HUDEP-2 (cell line): ENCODE data around the gene COCH.

Source experiments
- DNase-seq, 76 experiments: peaks; one replicate each; lab custom pipeline; 2025; ENCODE audit not compliant: unreplicated experiment in 76 of 76; lab: John Stamatoyannopoulos, UW

The COCH gene

DNA sequence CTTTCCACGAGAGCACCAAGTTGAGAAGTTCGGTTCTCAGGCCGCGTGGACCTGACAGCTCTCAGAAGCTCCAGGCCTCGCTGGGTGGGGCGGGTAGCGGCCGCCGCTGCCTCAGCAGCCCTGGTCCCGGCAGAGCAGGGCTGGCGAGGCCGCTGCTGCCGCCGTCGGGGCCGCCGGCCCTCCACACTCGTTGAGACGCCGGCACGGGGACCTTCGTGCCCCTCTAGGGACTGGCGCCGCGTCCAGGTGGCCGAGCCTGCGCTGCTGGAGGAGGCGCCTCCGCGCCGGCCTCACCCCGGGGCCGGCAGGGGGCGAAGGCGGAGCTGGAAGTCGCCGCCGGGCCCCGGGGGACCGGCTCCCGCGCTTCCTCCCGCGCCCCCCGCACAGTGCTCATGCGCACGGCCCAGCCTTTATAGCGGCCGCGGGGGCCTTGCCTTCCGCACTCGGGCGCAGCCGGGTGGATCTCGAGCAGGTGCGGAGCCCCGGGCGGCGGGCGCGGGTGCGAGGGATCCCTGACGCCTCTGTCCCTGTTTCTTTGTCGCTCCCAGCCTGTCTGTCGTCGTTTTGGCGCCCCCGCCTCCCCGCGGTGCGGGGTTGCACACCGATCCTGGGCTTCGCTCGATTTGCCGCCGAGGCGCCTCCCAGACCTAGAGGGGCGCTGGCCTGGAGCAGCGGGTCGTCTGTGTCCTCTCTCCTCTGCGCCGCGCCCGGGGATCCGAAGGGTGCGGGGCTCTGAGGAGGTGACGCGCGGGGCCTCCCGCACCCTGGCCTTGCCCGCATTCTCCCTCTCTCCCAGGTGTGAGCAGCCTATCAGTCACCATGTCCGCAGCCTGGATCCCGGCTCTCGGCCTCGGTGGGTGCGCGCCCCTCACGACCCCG is at the start of gene COCH:
Gene COCH (plus strand): TSS at position 440 of the 879 bp plus-strand sequence. CDS start 380 bp downstream, at position 820.
- DNase-seq, result peak in 54 of 76 experiments; percentile 10 to 73 (median 44)

DNA sequence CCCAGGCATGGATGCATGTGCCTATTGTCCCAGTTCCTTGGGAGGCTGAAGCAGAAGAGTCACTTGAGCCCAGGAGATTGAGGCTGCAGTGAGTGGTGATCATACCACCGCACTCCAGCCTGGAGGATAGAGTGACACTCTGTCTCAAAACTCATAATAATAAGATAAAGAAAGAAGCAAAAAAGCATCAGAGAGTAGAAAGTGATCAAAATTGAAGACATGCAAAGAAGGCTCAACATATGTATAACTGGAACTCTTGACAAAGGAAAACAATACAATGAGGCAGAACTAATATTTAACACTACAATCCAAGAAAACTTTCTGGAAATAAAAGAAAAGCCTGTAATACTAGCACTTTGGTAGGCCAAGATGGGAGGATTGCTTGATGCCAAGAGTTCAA is 48.3 kb upstream of the COCH start:
- DNase-seq, result no peak

DNA sequence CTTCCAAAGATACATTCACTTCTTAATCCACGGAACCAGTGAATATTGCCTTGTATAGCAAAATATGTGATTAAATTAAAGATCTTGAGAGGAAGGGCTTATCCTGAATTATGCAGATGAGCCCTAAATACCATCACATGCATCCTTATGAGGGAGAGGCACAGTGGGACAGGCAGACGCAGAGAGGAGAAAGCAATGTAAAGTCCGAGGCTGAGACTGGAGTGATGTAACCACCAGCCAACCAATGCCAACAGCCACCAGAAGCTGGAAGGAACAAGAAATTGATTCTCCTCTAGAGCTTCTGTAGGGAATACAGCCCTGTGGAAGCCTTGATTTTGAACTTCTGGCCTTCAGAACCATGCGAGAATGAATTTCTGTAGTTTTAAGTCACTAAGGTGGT is 44.5 kb upstream of the COCH start:
- DNase-seq, result no peak

DNA sequence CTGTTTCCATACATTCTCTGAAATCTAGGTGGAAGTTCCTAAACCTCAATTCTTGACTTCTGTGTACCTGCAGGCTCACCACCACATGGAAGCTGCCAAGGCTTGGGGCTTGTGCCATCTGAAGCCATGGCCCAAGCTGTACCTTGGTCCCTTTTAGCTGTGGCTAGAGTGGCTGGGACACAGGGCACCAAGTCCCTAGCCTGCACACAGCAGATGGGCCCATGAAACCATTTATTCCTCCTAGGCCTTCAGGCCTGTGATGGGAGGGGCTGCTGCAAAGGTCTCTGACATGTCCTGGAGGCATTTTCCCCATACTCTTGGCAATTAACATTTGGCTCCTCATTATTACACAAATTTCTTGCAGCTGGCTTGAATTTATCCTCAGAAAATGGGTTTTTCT is 40.0 kb upstream of the COCH start:
- DNase-seq, result no peak

DNA sequence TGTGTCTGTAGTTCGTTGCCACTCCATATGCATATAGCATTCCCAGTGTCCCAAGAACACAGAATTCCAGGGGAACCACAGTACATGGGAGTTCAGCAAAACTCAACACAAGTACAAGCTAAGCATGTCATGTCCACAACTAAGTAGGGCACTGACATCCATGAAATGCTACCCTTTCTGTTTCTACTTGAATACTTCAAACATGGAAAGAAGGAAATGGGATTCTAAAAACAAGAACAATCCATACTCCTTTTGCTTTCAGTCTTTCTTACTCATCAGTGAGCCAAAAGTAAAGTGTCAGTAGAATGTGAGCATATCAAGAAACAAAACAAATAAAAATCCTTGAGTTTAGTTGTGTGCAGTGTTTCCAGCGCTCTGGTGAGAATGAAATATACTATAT is 36.0 kb upstream of the COCH start:
- no peak for DNase-seq

DNA sequence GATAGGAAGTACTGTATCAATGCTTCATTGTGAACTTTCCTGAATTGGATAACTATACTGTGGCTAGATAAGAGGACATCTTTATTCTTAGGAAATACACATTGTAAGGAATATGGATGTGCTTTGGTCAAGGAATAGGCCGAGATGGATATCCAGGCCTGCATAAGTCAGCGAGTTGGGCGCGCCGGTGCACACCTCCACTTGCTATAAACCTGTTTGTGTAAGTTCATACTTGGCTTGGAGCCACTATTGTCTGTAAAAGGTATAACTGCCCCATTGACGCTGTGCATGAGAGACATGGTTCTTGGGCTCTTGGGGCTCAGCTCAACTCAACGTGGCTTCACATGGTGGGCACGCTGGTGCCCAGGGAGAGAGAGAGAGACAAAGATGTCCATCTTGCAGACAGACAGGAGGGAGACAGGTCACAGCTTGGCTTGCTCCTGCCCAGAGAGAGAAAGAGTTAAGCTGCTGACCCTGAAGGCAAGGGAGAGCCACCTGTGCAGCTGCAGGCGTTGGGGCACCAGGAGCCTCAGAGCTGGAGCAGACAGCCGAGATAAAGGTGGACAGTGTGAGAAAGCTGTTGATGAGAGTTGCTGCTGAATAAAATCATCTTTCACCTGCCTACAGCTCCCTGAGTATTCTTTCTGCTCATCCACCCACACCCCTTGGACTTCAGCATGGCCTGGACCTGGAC is 34.1 kb upstream of the COCH start:
- DNase-seq, result no peak

DNA sequence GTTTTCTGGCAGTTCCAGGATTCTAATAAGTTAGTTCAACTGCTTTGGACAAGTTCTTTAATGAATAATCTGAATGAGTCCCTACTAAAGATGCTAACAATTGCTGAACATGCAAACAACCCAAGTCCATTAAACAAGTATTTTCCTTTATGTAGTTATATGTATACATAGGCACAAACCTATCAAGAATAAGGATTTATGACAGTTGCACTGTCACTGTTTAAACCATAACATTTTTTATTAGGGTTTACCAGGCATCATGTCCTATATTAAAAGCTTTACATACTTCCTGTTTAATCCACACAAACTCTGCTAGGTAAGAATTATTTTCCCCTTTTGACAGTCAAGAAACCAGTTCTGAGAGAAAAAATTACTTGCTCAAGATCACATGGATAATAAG is 31.9 kb upstream of the COCH start:
- no peak for DNase-seq

DNA sequence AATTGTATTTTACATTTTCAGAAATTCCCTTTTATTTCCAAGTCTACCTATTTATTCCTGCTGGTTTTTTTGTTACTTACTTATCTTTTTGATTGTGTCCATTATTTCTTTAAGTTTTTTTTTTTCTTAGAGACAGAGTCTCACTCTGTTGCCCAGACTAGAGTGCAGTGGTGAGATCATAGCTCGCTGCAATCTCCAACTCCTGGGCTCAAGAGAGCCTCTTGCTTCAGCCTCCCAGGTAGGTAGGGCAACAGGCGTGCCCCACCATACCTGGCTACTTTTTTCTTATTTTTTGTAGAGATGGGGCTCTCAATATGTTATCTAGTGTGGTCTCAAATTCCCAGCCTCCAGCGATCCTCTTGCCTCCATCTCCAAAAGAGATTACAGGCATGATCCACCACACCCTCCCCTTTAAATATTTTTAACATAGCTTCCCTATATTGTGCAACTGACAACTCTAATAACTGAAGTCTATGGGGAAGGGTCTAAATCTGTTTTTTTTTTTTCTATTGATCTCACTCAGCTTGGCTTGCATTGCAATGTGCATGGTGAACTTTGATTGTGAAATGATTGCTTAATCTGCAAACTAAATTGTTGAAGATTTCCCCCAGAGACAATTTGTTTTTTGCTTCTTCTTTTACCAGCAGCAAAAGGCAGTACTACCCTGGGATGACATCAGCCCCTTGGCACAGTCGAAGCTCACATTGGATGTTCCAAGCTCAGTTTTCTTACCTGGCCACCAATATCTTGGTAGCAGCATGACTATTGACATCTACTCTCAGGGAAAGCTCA is 25.7 kb upstream of the COCH start:
- no peak for DNase-seq

DNA sequence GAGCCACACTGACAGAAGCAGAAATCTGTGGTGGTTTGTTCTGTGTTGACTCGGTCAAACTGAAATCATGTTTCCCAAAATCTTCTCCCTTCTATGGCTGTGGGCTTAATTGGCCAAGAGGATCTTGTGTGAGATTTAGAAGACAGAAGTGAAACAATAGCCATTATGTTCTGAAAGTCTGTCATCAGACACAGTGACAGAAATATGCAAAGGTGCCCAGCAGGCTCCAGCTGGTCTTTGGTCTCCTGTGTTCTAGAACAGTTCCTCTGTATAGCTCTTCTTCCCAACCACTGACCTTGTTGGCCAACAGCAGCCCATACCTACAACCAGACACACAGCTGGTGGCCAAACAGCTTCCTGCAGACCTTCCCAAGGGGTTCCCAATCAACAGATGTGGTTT is 25.0 kb upstream of the COCH start:
- DNase-seq, result no peak

DNA sequence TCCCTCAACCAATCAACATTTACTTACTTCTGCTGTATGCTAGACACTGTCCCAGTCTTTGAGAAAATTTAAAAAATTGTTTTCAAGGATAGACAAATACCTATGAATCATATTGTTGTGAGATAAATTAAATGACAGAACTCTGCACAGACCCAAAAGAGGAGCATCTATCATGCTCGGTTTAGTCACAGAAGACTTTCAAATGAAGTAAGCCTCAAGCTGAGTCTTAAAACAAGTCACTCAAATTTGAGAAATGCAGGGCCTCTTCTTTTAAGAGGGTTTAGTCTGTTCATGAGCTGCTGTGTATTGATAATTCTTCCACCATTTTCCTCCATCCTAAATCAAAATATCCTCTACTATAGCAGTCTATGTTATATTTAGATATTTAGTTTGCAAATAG is 24.4 kb upstream of the COCH start:
- DNase-seq, result no peak

DNA sequence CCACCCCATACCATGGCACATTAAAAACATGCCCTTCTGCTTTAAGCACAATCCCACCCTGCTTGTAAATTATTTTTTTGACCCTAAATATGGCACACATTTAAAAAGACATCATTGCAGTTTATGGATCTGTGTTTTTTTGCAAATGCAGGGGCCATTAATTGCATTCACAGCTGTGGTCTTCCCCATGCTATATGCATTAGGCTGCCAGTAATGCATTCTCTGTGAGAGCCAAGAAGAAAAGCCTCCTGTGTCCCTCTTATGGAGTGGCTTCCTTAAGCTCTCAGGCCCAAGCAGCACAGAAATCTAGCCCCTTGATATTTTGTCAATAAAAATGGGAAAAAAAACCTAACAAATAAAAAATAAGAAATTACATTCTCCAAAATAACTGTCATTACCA is 20.4 kb upstream of the COCH start:
- DNase-seq, result no peak

DNA sequence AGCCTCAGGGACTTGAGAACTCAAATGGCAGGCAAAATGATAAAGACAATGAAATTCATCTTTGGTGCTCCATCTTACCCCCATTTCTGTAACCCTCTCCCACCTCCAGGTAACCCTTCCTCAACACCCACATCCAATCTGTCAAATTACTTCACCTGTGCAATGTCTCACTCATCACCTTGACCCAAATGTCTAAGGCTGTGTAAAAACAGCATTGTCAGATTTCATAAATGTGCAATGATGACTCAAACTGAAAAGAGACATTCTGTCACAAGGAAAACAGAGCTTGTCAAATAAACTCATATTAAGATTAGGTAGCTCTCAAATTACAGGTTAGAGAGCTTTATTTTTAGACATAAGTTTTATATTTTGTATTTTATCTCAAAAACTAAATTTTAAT is 19.9 kb upstream of the COCH start:
- DNase-seq, result no peak

DNA sequence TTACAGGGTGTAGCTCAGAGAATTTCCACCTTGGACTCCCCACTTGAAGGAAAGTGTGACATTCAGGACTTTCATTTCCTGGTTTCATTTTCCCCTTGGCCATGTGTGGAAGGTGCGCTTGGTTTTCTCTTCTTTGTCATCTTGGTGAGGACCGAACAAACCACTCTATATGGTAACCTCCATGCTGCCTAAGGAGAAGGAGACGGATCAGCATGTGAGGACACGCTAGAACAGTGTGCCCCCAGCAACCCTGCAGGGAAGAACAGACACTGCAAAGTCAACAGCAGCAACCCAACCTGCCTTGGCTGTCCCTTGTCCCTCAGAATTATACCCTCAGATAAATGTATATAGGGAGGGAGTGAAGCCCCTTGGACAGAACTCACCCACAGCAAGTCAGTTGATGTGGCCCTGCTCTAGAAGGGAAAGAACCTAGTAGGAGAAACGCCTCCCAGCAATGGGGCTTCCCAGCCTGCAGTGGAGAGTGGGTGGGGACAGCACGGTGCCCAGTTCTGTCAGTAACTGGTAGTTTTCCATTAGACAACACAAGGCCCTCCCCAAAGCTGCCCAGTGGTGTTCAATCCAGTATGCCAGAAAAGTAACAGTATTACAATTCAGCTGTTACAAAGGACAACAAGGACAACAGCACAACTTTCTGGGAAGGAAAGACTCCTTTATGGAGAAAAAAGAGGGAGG is 18.9 kb upstream of the COCH start:
- no peak for DNase-seq

DNA sequence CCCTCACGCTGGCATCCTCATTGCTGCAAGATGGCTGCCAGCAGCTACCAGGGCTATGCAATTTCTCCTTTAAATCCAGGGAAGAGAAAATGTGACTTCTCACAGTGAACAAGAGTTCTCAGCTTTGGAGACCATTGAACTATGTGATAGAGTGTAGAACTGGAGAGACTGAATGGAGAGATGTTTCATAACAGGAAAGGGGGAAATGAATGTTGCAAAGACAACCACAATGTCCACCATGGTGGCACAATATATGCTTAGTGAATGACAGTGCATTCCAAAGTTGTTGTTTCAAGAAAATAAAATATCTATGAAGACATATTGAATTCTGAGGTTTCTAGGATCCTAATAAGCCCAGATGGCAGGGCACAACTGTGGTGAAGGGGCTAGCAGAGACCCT is 13.2 kb upstream of the COCH start:
- DNase-seq, result no peak

DNA sequence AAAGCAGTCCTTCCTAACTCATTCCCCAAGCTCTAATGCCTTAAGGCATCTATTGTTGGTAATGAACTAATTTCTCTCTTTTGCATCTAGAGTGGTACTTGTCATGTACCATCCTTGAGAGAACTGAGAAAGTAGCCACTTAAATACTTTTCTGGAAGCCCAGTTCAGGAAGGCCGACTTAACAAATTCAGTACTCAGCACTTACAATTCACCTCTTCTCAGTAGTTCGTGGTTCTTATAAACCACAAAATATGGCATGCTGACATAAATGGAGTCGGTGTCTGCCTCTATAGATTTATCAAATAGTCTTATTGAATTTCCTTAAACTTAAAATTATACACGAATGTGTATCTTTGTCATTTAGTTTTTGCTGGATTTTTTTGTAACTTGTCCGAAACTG is 9.4 kb upstream of the COCH start:
- no peak for DNase-seq

DNA sequence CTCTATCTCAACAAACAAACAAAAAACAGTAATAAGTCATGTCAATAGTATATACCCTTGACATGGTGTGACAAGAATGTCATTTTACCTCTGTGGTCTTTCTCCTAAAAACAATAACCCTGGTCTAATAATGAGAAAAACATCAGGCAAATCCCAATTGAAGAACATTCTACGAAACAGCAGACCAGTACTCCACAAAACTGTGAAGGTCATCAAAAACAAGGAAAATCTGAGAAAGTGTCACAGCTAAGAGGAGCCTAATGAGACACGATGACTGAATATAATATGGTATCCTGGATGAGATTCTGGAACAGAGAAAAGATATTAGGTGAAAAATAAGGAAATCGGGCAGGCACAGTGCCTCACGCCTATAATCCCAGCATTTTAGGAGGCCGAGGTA is 5.6 kb upstream of the COCH start:
- no peak for DNase-seq

DNA sequence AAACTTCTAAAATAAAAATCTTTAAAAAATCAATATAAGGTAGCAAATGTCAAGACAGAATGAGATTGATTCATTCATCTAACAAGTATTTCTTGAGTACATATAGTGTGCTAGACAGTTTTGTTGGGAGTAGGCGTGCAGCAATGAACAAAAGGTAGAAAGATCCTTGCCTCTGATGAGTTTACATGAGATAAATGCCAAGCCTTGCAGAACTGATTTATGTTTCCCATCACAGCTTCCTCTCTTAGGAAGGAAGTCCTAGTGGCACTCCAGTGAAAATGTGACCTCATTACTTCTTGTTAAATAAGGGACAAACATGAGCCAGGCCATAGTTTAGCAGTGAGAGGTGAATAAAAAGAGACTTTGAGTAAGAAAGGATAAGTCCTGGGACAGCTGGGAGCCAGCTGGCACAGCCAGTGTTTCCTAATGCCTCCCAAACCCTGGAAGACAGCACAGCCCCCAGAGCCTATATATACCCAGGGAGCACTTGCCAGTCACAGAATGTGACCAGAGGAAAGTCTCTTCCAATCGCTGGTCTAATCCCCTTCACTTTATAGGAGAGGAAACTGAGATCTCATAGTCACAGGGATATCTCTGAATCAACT is 4.7 kb upstream of the COCH start:
- DNase-seq, result no peak

DNA sequence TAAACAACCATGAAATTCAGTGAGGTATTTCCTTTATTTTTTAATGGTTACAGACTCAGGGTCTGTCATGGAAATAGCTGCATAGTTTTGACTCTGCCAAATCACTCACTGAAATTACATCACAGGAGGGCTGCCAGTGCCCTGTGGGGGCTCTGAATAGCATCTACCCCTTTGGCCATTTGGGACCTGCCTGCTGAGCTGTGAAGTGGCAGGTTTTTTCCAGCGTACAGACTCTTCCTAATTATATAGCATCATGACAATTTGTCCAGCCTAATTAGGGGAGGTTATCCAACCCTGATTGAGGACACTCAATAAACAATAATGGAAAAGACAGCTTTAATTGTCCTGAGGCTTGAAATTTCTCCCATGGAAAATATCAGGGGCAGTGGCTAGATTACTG is 1.8 kb upstream of the COCH start:
- DNase-seq, result no peak

DNA sequence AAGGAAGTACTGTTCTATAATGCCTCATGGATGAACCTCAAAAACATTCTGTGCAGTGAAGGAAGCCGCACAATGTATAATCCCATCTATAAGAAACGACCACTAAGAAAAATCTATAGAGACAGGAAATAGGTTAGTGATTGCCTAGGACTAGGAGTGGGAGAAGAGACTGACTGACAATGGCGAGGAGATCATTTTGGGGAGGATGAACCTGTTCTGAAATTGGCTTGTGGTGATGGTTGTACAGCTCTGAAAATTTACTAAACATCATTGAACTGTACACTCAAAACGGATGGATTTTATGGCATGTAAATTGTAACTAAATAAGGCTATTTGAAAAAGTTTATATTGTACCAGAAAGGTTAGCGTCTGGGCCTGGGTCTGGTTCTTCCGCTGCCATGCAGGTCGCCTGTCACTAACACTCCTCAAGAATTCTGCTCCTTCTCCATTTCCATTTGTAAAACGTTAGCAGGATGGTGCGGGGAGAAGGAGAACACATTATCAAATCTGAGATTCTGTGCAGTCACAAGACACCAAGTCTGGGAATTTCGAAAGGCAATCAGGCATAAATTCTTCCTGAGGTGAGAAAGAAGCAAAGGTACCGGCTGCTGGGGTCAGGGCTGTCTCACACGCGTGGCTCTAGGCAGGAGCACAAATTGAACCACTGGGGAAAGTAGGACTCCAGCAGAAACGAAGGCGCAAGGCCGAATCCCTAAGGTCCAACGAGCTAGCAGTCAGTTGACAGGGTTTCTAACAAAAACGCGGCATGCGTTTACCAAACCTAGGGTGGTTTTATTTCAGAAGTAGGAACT is 845 bp upstream of the COCH start:
- DNase-seq, result peak in 2 of 76 experiments; percentile 41
